GM20000 (cell line): ENCODE results near the gene CCDC183.

Experiments
- DNase-seq: peaks from one replicate; pipeline ENCODE4 v3.0.0; 2012; ENCODE audit warnings: low spot score
- CTCF ChIP-seq: IDR thresholded peaks from 2 replicates; pipeline ENCODE4 v1.5.1; 2012; ENCODE audit warnings: mild to moderate bottlenecking, control low read depth; ENCODE audit errors: extremely low read depth, missing control alignments

The CCDC183 gene

GRCh38 chr9:136789523-136789937 is 6.6 kb upstream of the CCDC183 start:
- no peak for TF ChIP-seq CTCF
- DNase-seq: no peak

GRCh38 chr9:136790640-136791515 is 5.3 kb upstream of the CCDC183 start, which contains the start of gene TMEM141:
Gene TMEM141, plus strand, starts transcription at chr9:136791344. Its CDS starts 27 bp downstream, at chr9:136791371.
- no peak for TF ChIP-seq CTCF
- peak; percentile 99 for DNase-seq

- DNase-seq: no peak
- peak; percentile 74 for TF ChIP-seq CTCF
Measured at GRCh38 chr9:136791516-136792276, 4.4 kb upstream of the CCDC183 start.

GRCh38 chr9:136792321-136793085 is 3.6 kb upstream of the CCDC183 start:
- no peak for DNase-seq
- TF ChIP-seq CTCF: no peak

- no peak for DNase-seq
- TF ChIP-seq CTCF: no peak
Measured at GRCh38 chr9:136793086-136793946, 2.8 kb upstream of the CCDC183 start.

GRCh38 chr9:136794281-136794999 is 1.7 kb upstream of the CCDC183 start:
- TF ChIP-seq CTCF: no peak
- DNase-seq: no peak
